ENCODE data around the gene VSIG1. TPM values are rescaled to one million over a fixed set of nuclear protein-coding genes. Genes with fewer than 3 reads are reported as not detected.

The VSIG1 gene
- total RNA-seq, 1 donor from 2014 or later, result 71.0 TPM

DNA sequence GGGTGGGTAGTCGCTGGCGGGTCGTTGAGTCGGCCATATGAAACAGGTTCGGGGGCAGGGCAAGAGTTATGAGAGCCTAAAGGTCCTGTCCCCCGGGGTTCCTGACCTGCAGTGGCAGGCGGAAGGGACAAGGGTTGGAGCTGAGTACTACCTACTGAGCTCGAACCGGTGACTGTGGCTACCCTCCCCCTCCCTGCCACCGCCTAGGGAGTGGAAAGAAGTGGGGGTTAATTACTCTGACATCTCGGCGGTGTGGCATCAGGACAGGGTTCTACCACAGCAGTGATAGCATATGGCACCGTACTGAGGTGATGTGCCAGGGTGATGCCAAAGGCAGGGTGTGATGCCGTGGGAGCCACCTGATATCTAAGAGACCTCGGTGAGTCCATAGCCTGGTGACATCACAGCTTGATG lies 47.0 kb downstream of the VSIG1 start:
- Mint-ChIP-seq H3K27ac (no peak overlapping the region), H3K9me3 (no peaks in the 10 kb centered on the region), H3K36me3 (peaks cover 4% of the 10 kb centered on the region), H3K4me3 (no peak overlapping the region), H3K27me3 (no peaks in the 10 kb centered on the region), H3K4me1 (ENCODE audit: unreplicated experiment) (peaks cover 7% of the 10 kb centered on the region)
- TF ChIP-seq, protein P1, sequence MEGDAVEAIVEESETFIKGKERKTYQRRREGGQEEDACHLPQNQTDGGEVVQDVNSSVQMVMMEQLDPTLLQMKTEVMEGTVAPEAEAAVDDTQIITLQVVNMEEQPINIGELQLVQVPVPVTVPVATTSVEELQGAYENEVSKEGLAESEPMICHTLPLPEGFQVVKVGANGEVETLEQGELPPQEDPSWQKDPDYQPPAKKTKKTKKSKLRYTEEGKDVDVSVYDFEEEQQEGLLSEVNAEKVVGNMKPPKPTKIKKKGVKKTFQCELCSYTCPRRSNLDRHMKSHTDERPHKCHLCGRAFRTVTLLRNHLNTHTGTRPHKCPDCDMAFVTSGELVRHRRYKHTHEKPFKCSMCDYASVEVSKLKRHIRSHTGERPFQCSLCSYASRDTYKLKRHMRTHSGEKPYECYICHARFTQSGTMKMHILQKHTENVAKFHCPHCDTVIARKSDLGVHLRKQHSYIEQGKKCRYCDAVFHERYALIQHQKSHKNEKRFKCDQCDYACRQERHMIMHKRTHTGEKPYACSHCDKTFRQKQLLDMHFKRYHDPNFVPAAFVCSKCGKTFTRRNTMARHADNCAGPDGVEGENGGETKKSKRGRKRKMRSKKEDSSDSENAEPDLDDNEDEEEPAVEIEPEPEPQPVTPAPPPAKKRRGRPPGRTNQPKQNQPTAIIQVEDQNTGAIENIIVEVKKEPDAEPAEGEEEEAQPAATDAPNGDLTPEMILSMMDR (conservative IDR thresholded peaks at IDR 0.05), result no peak
- no peak for DNase-seq (ENCODE audit: extremely low spot score, unreplicated experiment)

GRCh38 chrX:108097380-108097779 lies 52.5 kb downstream of the VSIG1 start:
- TF ChIP-seq, protein P1 (conservative IDR thresholded peaks at IDR 0.05), result no peak
- no peaks in the 10 kb centered on the region for H3K27me3 Mint-ChIP-seq
- H3K4me1 Mint-ChIP-seq (ENCODE audit: unreplicated experiment), result no peaks in the 10 kb centered on the region
- no peaks in the 10 kb centered on the region for H3K36me3 Mint-ChIP-seq
- H3K4me3 Mint-ChIP-seq, result no peak overlapping the region
- DNase-seq (ENCODE audit: extremely low spot score, unreplicated experiment), result no peak
- no peaks in the 10 kb centered on the region for H3K9me3 Mint-ChIP-seq
- H3K27ac Mint-ChIP-seq, result no peak overlapping the region

DNA sequence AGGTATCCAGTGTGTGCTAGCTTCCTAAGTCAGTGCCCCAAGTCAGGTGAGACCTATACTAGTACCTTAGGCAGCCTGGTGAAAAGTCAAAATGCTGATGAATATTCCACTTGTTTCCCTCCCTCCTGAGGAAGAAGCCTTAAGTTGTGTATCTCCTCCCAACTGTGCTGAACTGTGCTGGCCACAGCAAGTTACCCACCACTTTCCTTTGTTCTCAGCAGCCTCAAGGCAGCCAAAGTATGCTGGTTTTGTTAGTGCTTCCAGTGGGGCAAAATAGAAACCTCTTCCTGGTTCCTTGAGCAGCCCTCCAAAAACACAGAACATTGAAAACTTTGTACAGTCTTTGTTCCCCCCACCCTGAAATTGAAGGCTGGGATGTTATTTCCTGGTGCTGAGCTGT lies 60.6 kb downstream of the VSIG1 start:
- Mint-ChIP-seq H3K4me1 (ENCODE audit: unreplicated experiment) (no peaks in the 10 kb centered on the region), H3K9me3 (peaks cover 4% of the 10 kb centered on the region)

GRCh38 chrX:108114541-108114940 lies 69.7 kb downstream of the VSIG1 start:
- Mint-ChIP-seq H3K4me3 (no peak overlapping the region), H3K4me1 (ENCODE audit: unreplicated experiment) (peaks cover 4% of the 10 kb centered on the region), H3K9me3 (no peaks in the 10 kb centered on the region), H3K36me3 (no peaks in the 10 kb centered on the region), H3K27me3 (no peaks in the 10 kb centered on the region), H3K27ac (no peak overlapping the region)
- TF ChIP-seq, protein P1 (conservative IDR thresholded peaks at IDR 0.05), result no peak
- no peak for DNase-seq (ENCODE audit: extremely low spot score, unreplicated experiment)

More for the DNA sequence above, 60.6 kb downstream of the VSIG1 start:
- Mint-ChIP-seq H3K36me3 (no peaks in the 10 kb centered on the region), H3K27ac (no peak overlapping the region), H3K4me3 (no peak overlapping the region), H3K27me3 (no peaks in the 10 kb centered on the region)
- no peak for DNase-seq (ENCODE audit: extremely low spot score, unreplicated experiment)
- TF ChIP-seq, protein P1 (conservative IDR thresholded peaks at IDR 0.05), result no peak

DNA sequence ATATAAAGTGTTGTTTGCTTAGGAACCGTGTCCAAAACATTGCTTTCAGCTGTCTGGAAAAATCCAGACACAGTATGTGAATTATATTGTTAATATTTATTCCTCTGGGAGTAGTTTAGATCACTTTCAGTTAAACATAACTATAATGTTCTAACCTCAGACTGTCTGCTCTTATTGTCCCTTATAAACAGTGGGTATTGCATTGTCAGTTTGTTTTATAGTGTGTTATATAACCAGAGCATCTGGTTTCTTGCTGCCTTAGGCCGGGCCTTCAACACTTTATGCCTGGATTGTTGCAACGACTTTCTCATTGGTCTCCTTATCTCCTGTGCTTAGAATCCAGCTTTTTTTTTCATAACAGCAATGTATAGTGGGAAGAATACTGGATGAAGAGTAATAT lies 73.1 kb downstream of the VSIG1 start:
- H3K36me3 Mint-ChIP-seq, result no peaks in the 10 kb centered on the region
- TF ChIP-seq, protein P1 (conservative IDR thresholded peaks at IDR 0.05), result no peak
- DNase-seq (ENCODE audit: extremely low spot score, unreplicated experiment), result no peak
- peaks cover 28% of the 10 kb centered on the region for H3K4me1 Mint-ChIP-seq (ENCODE audit: unreplicated experiment)
- no peaks in the 10 kb centered on the region for H3K27me3 Mint-ChIP-seq
- H3K27ac Mint-ChIP-seq, result no peak overlapping the region
- no peak overlapping the region for H3K4me3 Mint-ChIP-seq
- H3K9me3 Mint-ChIP-seq, result no peaks in the 10 kb centered on the region

- Mint-ChIP-seq H3K4me1 (ENCODE audit: unreplicated experiment) (peaks cover 28% of the 10 kb centered on the region), H3K36me3 (peaks cover 3% of the 10 kb centered on the region), H3K4me3 (no peak overlapping the region), H3K9me3 (no peaks in the 10 kb centered on the region), H3K27me3 (no peaks in the 10 kb centered on the region), H3K27ac (no peak overlapping the region)
- TF ChIP-seq, protein P1 (conservative IDR thresholded peaks at IDR 0.05), result no peak
- no peak for DNase-seq (ENCODE audit: extremely low spot score, unreplicated experiment)
Measured at GRCh38 chrX:108121291-108121690, 76.4 kb downstream of the VSIG1 start.
